ENCODE measurements around the gene ADGRL1.

Gene ADGRL1

GRCh38 chr19:14164724-14165493, 41.1 kb downstream of the ADGRL1 start:
- H3K9me3 ChIP-seq (ENCODE audit: control insufficient read depth, low read length): no peaks in the 10 kb centered on the region
- no peaks in the 10 kb centered on the region for H3K36me3 ChIP-seq (ENCODE audit: control insufficient read depth, insufficient read depth, low read length)
- H3K27me3 ChIP-seq (ENCODE audit: control insufficient read depth, insufficient read depth, low read length): no peaks in the 10 kb centered on the region
- H3K9ac ChIP-seq (ENCODE audit: low read length): no peak overlapping the region
- no peaks in the 10 kb centered on the region for H3K4me1 ChIP-seq (ENCODE audit: control insufficient read depth, insufficient read depth, low read length)
- H3K4me3 ChIP-seq (ENCODE audit: low read length): no peak overlapping the region

- no peaks in the 10 kb centered on the region for H3K4me1 ChIP-seq (ENCODE audit: control insufficient read depth, insufficient read depth, low read length)
- H3K9ac ChIP-seq (ENCODE audit: low read length): no peak overlapping the region
- no peaks in the 10 kb centered on the region for H3K9me3 ChIP-seq (ENCODE audit: control insufficient read depth, low read length)
- no peaks in the 10 kb centered on the region for H3K36me3 ChIP-seq (ENCODE audit: control insufficient read depth, insufficient read depth, low read length)
- H3K27me3 ChIP-seq (ENCODE audit: control insufficient read depth, insufficient read depth, low read length): no peaks in the 10 kb centered on the region
- no peak overlapping the region for H3K4me3 ChIP-seq (ENCODE audit: low read length)
Measured at GRCh38 chr19:14164082-14164481, 41.9 kb downstream of the ADGRL1 start.

- H3K27me3 ChIP-seq (ENCODE audit: control insufficient read depth, insufficient read depth, low read length): no peaks in the 10 kb centered on the region
- no peak overlapping the region for H3K4me3 ChIP-seq (ENCODE audit: low read length)
- H3K36me3 ChIP-seq (ENCODE audit: control insufficient read depth, insufficient read depth, low read length): no peaks in the 10 kb centered on the region
- no peaks in the 10 kb centered on the region for H3K9me3 ChIP-seq (ENCODE audit: control insufficient read depth, low read length)
- H3K9ac ChIP-seq (ENCODE audit: low read length): no peak overlapping the region
- no peaks in the 10 kb centered on the region for H3K4me1 ChIP-seq (ENCODE audit: control insufficient read depth, insufficient read depth, low read length)
Measured at GRCh38 chr19:14162871-14163297, 43.1 kb downstream of the ADGRL1 start.

GRCh38 chr19:14161305-14161704, 44.7 kb downstream of the ADGRL1 start:
- H3K36me3 ChIP-seq (ENCODE audit: control insufficient read depth, insufficient read depth, low read length): peaks cover 8% of the 10 kb centered on the region
- no peaks in the 10 kb centered on the region for H3K27me3 ChIP-seq (ENCODE audit: control insufficient read depth, insufficient read depth, low read length)
- H3K4me1 ChIP-seq (ENCODE audit: control insufficient read depth, insufficient read depth, low read length): no peaks in the 10 kb centered on the region
- no peaks in the 10 kb centered on the region for H3K9me3 ChIP-seq (ENCODE audit: control insufficient read depth, low read length)
- no peak overlapping the region for H3K4me3 ChIP-seq (ENCODE audit: low read length)
- no peak overlapping the region for H3K9ac ChIP-seq (ENCODE audit: low read length)

- Histone ChIP-seq H3K4me1 (ENCODE audit: control insufficient read depth, insufficient read depth, low read length) (no peaks in the 10 kb centered on the region), H3K36me3 (ENCODE audit: control insufficient read depth, insufficient read depth, low read length) (peaks cover 8% of the 10 kb centered on the region), H3K9me3 (ENCODE audit: control insufficient read depth, low read length) (no peaks in the 10 kb centered on the region), H3K4me3 (ENCODE audit: low read length) (no peak overlapping the region), H3K27me3 (ENCODE audit: control insufficient read depth, insufficient read depth, low read length) (no peaks in the 10 kb centered on the region), H3K9ac (ENCODE audit: low read length) (no peak overlapping the region)
Measured at GRCh38 chr19:14160017-14160703, 45.8 kb downstream of the ADGRL1 start.

- Histone ChIP-seq H3K4me1 (ENCODE audit: control insufficient read depth, insufficient read depth, low read length) (no peaks in the 10 kb centered on the region), H3K9me3 (ENCODE audit: control insufficient read depth, low read length) (no peaks in the 10 kb centered on the region), H3K27me3 (ENCODE audit: control insufficient read depth, insufficient read depth, low read length) (no peaks in the 10 kb centered on the region), H3K4me3 (ENCODE audit: low read length) (no peak overlapping the region), H3K36me3 (ENCODE audit: control insufficient read depth, insufficient read depth, low read length) (peaks cover 8% of the 10 kb centered on the region), H3K9ac (ENCODE audit: low read length) (no peak overlapping the region)
Measured at GRCh38 chr19:14159059-14159458, 46.9 kb downstream of the ADGRL1 start.

- Histone ChIP-seq H3K36me3 (ENCODE audit: control insufficient read depth, insufficient read depth, low read length) (peaks cover 8% of the 10 kb centered on the region), H3K9ac (ENCODE audit: low read length) (no peak overlapping the region), H3K27me3 (ENCODE audit: control insufficient read depth, insufficient read depth, low read length) (no peaks in the 10 kb centered on the region), H3K4me3 (ENCODE audit: low read length) (no peak overlapping the region), H3K9me3 (ENCODE audit: control insufficient read depth, low read length) (no peaks in the 10 kb centered on the region), H3K4me1 (ENCODE audit: control insufficient read depth, insufficient read depth, low read length) (no peaks in the 10 kb centered on the region)
Measured at GRCh38 chr19:14158276-14159023, 47.5 kb downstream of the ADGRL1 start.

- peaks cover 8% of the 10 kb centered on the region for H3K36me3 ChIP-seq (ENCODE audit: control insufficient read depth, insufficient read depth, low read length)
- H3K9ac ChIP-seq (ENCODE audit: low read length): no peak overlapping the region
- no peak overlapping the region for H3K4me3 ChIP-seq (ENCODE audit: low read length)
Measured at GRCh38 chr19:14156971-14157717, 48.8 kb downstream of the ADGRL1 start.

GRCh38 chr19:14156122-14156521, 49.8 kb downstream of the ADGRL1 start:
- Histone ChIP-seq H3K4me1 (ENCODE audit: control insufficient read depth, insufficient read depth, low read length) (no peaks in the 10 kb centered on the region), H3K9ac (ENCODE audit: low read length) (no peak overlapping the region), H3K27me3 (ENCODE audit: control insufficient read depth, insufficient read depth, low read length) (no peaks in the 10 kb centered on the region), H3K9me3 (ENCODE audit: control insufficient read depth, low read length) (no peaks in the 10 kb centered on the region), H3K36me3 (ENCODE audit: control insufficient read depth, insufficient read depth, low read length) (peaks cover 8% of the 10 kb centered on the region), H3K4me3 (ENCODE audit: low read length) (no peak overlapping the region)

More at GRCh38 chr19:14156971-14157717, 48.8 kb downstream of the ADGRL1 start:
- H3K27me3 ChIP-seq (ENCODE audit: control insufficient read depth, insufficient read depth, low read length): no peaks in the 10 kb centered on the region
- H3K9me3 ChIP-seq (ENCODE audit: control insufficient read depth, low read length): no peaks in the 10 kb centered on the region
- no peaks in the 10 kb centered on the region for H3K4me1 ChIP-seq (ENCODE audit: control insufficient read depth, insufficient read depth, low read length)

GRCh38 chr19:14155371-14155770, 50.6 kb downstream of the ADGRL1 start:
- H3K9me3 ChIP-seq (ENCODE audit: control insufficient read depth, low read length): no peaks in the 10 kb centered on the region
- H3K4me1 ChIP-seq (ENCODE audit: control insufficient read depth, insufficient read depth, low read length): peaks cover 1% of the 10 kb centered on the region
- H3K36me3 ChIP-seq (ENCODE audit: control insufficient read depth, insufficient read depth, low read length): peaks cover 8% of the 10 kb centered on the region
- H3K9ac ChIP-seq (ENCODE audit: low read length): no peak overlapping the region
- H3K27me3 ChIP-seq (ENCODE audit: control insufficient read depth, insufficient read depth, low read length): no peaks in the 10 kb centered on the region
- no peak overlapping the region for H3K4me3 ChIP-seq (ENCODE audit: low read length)

GRCh38 chr19:14152713-14153112, 53.3 kb downstream of the ADGRL1 start:
- peaks cover 7% of the 10 kb centered on the region for H3K36me3 ChIP-seq (ENCODE audit: control insufficient read depth, insufficient read depth, low read length)
- H3K9ac ChIP-seq (ENCODE audit: low read length): no peak overlapping the region

More at GRCh38 chr19:14152713-14153112, 53.3 kb downstream of the ADGRL1 start:
- Histone ChIP-seq H3K4me3 (ENCODE audit: low read length) (no peak overlapping the region), H3K27me3 (ENCODE audit: control insufficient read depth, insufficient read depth, low read length) (no peaks in the 10 kb centered on the region), H3K9me3 (ENCODE audit: control insufficient read depth, low read length) (no peaks in the 10 kb centered on the region), H3K4me1 (ENCODE audit: control insufficient read depth, insufficient read depth, low read length) (peaks cover 23% of the 10 kb centered on the region)
